Large intestine (tissue), 3 donors: Measurements from ENCODE around the gene XPR1. TPM values are rescaled to one million over a fixed set of nuclear protein-coding genes. Genes with fewer than 3 reads are reported as not detected.

ENCODE experiments used
- DNase-seq, 2 donors: peaks; one replicate each; pipeline versions ENCODE4 v3.0.0 to v3.0.0-alpha.2; 2013
- H3K27ac ChIP-seq: one replicate; pipeline ENCODE4 v1.5.1; 2013; ENCODE audit warnings: low read length
- H3K27me3 ChIP-seq: 2 replicates; pipeline ENCODE4 v1.6.1; 2013; ENCODE audit warnings: low read length; ENCODE audit not compliant: control insufficient read depth, insufficient read depth
- H3K36me3 ChIP-seq: 2 replicates; pipeline ENCODE4 v1.6.1; 2013; ENCODE audit warnings: low read length; ENCODE audit not compliant: control insufficient read depth, insufficient read depth
- H3K4me1 ChIP-seq: one replicate; pipeline ENCODE4 v1.6.1; 2013; ENCODE audit warnings: low read length; ENCODE audit not compliant: control insufficient read depth, insufficient read depth
- H3K4me3 ChIP-seq: one replicate; pipeline ENCODE4 v1.5.1; 2013; ENCODE audit warnings: low read length
- H3K9me3 ChIP-seq: one replicate; pipeline ENCODE4 v1.6.1; 2013; ENCODE audit warnings: mild to moderate bottlenecking, low read depth, low read length, moderate library complexity; ENCODE audit not compliant: control insufficient read depth
- WGBS: methylation state at CpG from one replicate; pipeline ENCODE4 v1.1.5; 2013; ENCODE audit warnings: low lambda C conversion rate; ENCODE audit not compliant: insufficient coverage; 5-methylcytosine and 5-hydroxymethylcytosine counted together
- polyA plus RNA-seq: library from polyadenylated mRNA; unstranded; fragments of 120-200 nt; gene quantifications from one replicate; pipeline ENCODE4 v1.2.1, GENCODE V29; 2013

Gene XPR1
- polyA plus RNA-seq, 1 donor = 26.1 TPM

- DNase-seq = no peak
- Histone ChIP-seq H3K4me3 (no peak overlapping the region), H3K36me3 (no peaks in the 10 kb centered on the region), H3K9me3 (no peaks in the 10 kb centered on the region), H3K27me3 (no peaks in the 10 kb centered on the region), H3K27ac (no peak overlapping the region), H3K4me1 (peaks cover 12% of the 10 kb centered on the region)
- 100% methylated on average over 1 of the region's 8 CpGs for WGBS
Measured at GRCh38 chr1:180920702-180921101, 288.9 kb downstream of the XPR1 start.

GRCh38 chr1:180921386-180921785 lies 289.6 kb downstream of the XPR1 start:
- Histone ChIP-seq H3K4me3 (no peak overlapping the region), H3K27me3 (no peaks in the 10 kb centered on the region), H3K4me1 (peaks cover 19% of the 10 kb centered on the region), H3K27ac (no peak overlapping the region), H3K36me3 (no peaks in the 10 kb centered on the region), H3K9me3 (no peaks in the 10 kb centered on the region)
- no peak for DNase-seq
- WGBS = no CpG with 5 or more reads among the region's 6 CpGs

GRCh38 chr1:180921891-180922630 lies 290.2 kb downstream of the XPR1 start:
- no CpG with 5 or more reads among the region's 21 CpGs for WGBS
- DNase-seq = no peak
- Histone ChIP-seq H3K36me3 (no peaks in the 10 kb centered on the region), H3K9me3 (no peaks in the 10 kb centered on the region), H3K27me3 (no peaks in the 10 kb centered on the region), H3K4me1 (peaks cover 26% of the 10 kb centered on the region), H3K27ac (no peak overlapping the region), H3K4me3 (no peak overlapping the region)

GRCh38 chr1:180922631-180923015 lies 290.8 kb downstream of the XPR1 start:
- no peaks in the 10 kb centered on the region for H3K9me3 ChIP-seq
- H3K4me3 ChIP-seq = no peak overlapping the region
- H3K36me3 ChIP-seq = no peaks in the 10 kb centered on the region
- H3K27ac ChIP-seq = no peak overlapping the region
- H3K27me3 ChIP-seq = no peaks in the 10 kb centered on the region
- H3K4me1 ChIP-seq = peaks cover 31% of the 10 kb centered on the region
- WGBS = no CpG with 5 or more reads among the region's 8 CpGs
- no peak for DNase-seq

- peaks cover 32% of the 10 kb centered on the region for H3K4me1 ChIP-seq
Measured at GRCh38 chr1:180923021-180923841, 291.4 kb downstream of the XPR1 start.

GRCh38 chr1:180923887-180924286 lies 292.1 kb downstream of the XPR1 start:
- no peak for DNase-seq
- no peaks in the 10 kb centered on the region for H3K9me3 ChIP-seq
- H3K27me3 ChIP-seq = no peaks in the 10 kb centered on the region
- no peak overlapping the region for H3K4me3 ChIP-seq
- no peaks in the 10 kb centered on the region for H3K36me3 ChIP-seq
- H3K27ac ChIP-seq = no peak overlapping the region
- WGBS = no CpG with 5 or more reads among the region's 4 CpGs
- peaks cover 32% of the 10 kb centered on the region for H3K4me1 ChIP-seq

More at GRCh38 chr1:180923021-180923841, 291.4 kb downstream of the XPR1 start:
- Histone ChIP-seq H3K36me3 (no peaks in the 10 kb centered on the region), H3K9me3 (no peaks in the 10 kb centered on the region), H3K4me3 (no peak overlapping the region), H3K27me3 (no peaks in the 10 kb centered on the region), H3K27ac (no peak overlapping the region)
- peak in 1 of 2 donors; percentile 32 for DNase-seq
- WGBS = no CpG with 5 or more reads among the region's 13 CpGs

- Histone ChIP-seq H3K9me3 (no peaks in the 10 kb centered on the region), H3K27ac (no peak overlapping the region), H3K4me1 (peaks cover 32% of the 10 kb centered on the region), H3K36me3 (no peaks in the 10 kb centered on the region), H3K4me3 (no peak overlapping the region), H3K27me3 (no peaks in the 10 kb centered on the region)
- no CpG with 5 or more reads among the region's 2 CpGs for WGBS
- DNase-seq = no peak
Measured at GRCh38 chr1:180924939-180925338, 293.1 kb downstream of the XPR1 start.

GRCh38 chr1:180925471-180926051 lies 293.7 kb downstream of the XPR1 start:
- Histone ChIP-seq H3K9me3 (no peaks in the 10 kb centered on the region), H3K4me1 (peaks cover 32% of the 10 kb centered on the region), H3K27ac (peak overlapping the region; percentile 39), H3K4me3 (no peak overlapping the region), H3K36me3 (no peaks in the 10 kb centered on the region), H3K27me3 (no peaks in the 10 kb centered on the region)
- no CpG with 5 or more reads among the region's 7 CpGs for WGBS
- DNase-seq = peak in 1 of 2 donors; percentile 41

- DNase-seq = peak; percentile 61 to 71
- Histone ChIP-seq H3K27me3 (no peaks in the 10 kb centered on the region), H3K4me1 (peaks cover 32% of the 10 kb centered on the region), H3K36me3 (no peaks in the 10 kb centered on the region), H3K4me3 (no peak overlapping the region), H3K9me3 (no peaks in the 10 kb centered on the region), H3K27ac (peak overlapping the region; percentile 39)
- no CpG with 5 or more reads among the region's 14 CpGs for WGBS
Measured at GRCh38 chr1:180926164-180926981, 294.6 kb downstream of the XPR1 start.

GRCh38 chr1:180927348-180927747 lies 295.5 kb downstream of the XPR1 start:
- no peak for DNase-seq
- WGBS = no CpG with 5 or more reads among the region's 13 CpGs
- Histone ChIP-seq H3K4me1 (peaks cover 32% of the 10 kb centered on the region), H3K9me3 (no peaks in the 10 kb centered on the region), H3K27me3 (no peaks in the 10 kb centered on the region), H3K36me3 (no peaks in the 10 kb centered on the region), H3K27ac (peak overlapping the region; percentile 37), H3K4me3 (no peak overlapping the region)
